ENCODE measurements around the gene SLC19A2. TPM values are rescaled to one million over a fixed set of nuclear protein-coding genes. Genes with fewer than 3 reads are reported as not detected.
"Not testable (repeated sequence)": the region's sequence is repeated elsewhere in the genome, so short reads cannot be mapped to it uniquely, and the experiment has no call there.

The SLC19A2 gene
- total RNA-seq, 1 donor from 2014 or later: 14.1 TPM

- Histone ChIP-seq H3K27ac (ENCODE audit: low read depth, low read length) (no peak overlapping the region), H3K36me3 (ENCODE audit: control insufficient read depth in 3 of 3, insufficient read depth in 3 of 3, low read length in 3 of 3) (no peaks in the 10 kb centered on the region)
Measured at GRCh38 chr1:169510060-169510459, 24.3 kb upstream of the SLC19A2 start.

GRCh38 chr1:169509354-169509753, 23.6 kb upstream of the SLC19A2 start:
- H3K4me1 ChIP-seq (ENCODE audit: control insufficient read depth in 3 of 3, insufficient read depth in 3 of 3, low read length in 3 of 3): peaks cover 5 to 7% (median 7%) of the 10 kb centered on the region in 3 donors
- H3K9ac ChIP-seq (ENCODE audit: low read depth in 1 of 3, low read length in 3 of 3): no peak overlapping the region
- H3K9me3 ChIP-seq (ENCODE audit: control insufficient read depth in 3 of 3, low read length in 3 of 3): no peaks in the 10 kb centered on the region
- no peak overlapping the region for H3K27ac ChIP-seq (ENCODE audit: low read depth, low read length)
- no peaks in the 10 kb centered on the region for H3K27me3 ChIP-seq (ENCODE audit: control insufficient read depth in 3 of 3, insufficient read depth in 3 of 3, low read length in 3 of 3)
- H3K36me3 ChIP-seq (ENCODE audit: control insufficient read depth in 3 of 3, insufficient read depth in 3 of 3, low read length in 3 of 3): no peaks in the 10 kb centered on the region
- no peak overlapping the region for H3K4me3 ChIP-seq (ENCODE audit: low read length in 3 of 3)

More at GRCh38 chr1:169510060-169510459, 24.3 kb upstream of the SLC19A2 start:
- H3K4me1 ChIP-seq (ENCODE audit: control insufficient read depth in 3 of 3, insufficient read depth in 3 of 3, low read length in 3 of 3): peaks cover 5 to 7% (median 7%) of the 10 kb centered on the region in 3 donors
- H3K9ac ChIP-seq (ENCODE audit: low read depth in 1 of 3, low read length in 3 of 3): no peak overlapping the region
- H3K4me3 ChIP-seq (ENCODE audit: low read length in 3 of 3): no peak overlapping the region
- no peaks in the 10 kb centered on the region for H3K9me3 ChIP-seq (ENCODE audit: control insufficient read depth in 3 of 3, low read length in 3 of 3)
- no peaks in the 10 kb centered on the region for H3K27me3 ChIP-seq (ENCODE audit: control insufficient read depth in 3 of 3, insufficient read depth in 3 of 3, low read length in 3 of 3)

- Histone ChIP-seq H3K9ac (ENCODE audit: low read depth in 1 of 3, low read length in 3 of 3) (no peak overlapping the region), H3K9me3 (ENCODE audit: control insufficient read depth in 3 of 3, low read length in 3 of 3) (no peaks in the 10 kb centered on the region), H3K4me1 (ENCODE audit: control insufficient read depth in 3 of 3, insufficient read depth in 3 of 3, low read length in 3 of 3) (peaks cover 5 to 7% (median 7%) of the 10 kb centered on the region in 3 donors), H3K4me3 (ENCODE audit: low read length in 3 of 3) (no peak overlapping the region), H3K36me3 (ENCODE audit: control insufficient read depth in 3 of 3, insufficient read depth in 3 of 3, low read length in 3 of 3) (no peaks in the 10 kb centered on the region), H3K27me3 (ENCODE audit: control insufficient read depth in 3 of 3, insufficient read depth in 3 of 3, low read length in 3 of 3) (no peaks in the 10 kb centered on the region), H3K27ac (ENCODE audit: low read depth, low read length) (no peak overlapping the region)
Measured at GRCh38 chr1:169508432-169509338, 22.9 kb upstream of the SLC19A2 start.

GRCh38 chr1:169507413-169507812, 21.7 kb upstream of the SLC19A2 start:
- peaks cover 5 to 7% (median 7%) of the 10 kb centered on the region in 3 donors for H3K4me1 ChIP-seq (ENCODE audit: control insufficient read depth in 3 of 3, insufficient read depth in 3 of 3, low read length in 3 of 3)

GRCh38 chr1:169503601-169504000, 17.9 kb upstream of the SLC19A2 start:
- not testable (repeated sequence) for H3K36me3 ChIP-seq (ENCODE audit: control insufficient read depth in 3 of 3, insufficient read depth in 3 of 3, low read length in 3 of 3); H3K4me1 ChIP-seq (ENCODE audit: control insufficient read depth in 3 of 3, insufficient read depth in 3 of 3, low read length in 3 of 3); H3K4me3 ChIP-seq (ENCODE audit: low read length in 3 of 3); H3K27ac ChIP-seq (ENCODE audit: low read depth, low read length); H3K27me3 ChIP-seq (ENCODE audit: control insufficient read depth in 3 of 3, insufficient read depth in 3 of 3, low read length in 3 of 3); H3K9me3 ChIP-seq (ENCODE audit: control insufficient read depth in 3 of 3, low read length in 3 of 3); H3K9ac ChIP-seq (ENCODE audit: low read depth in 1 of 3, low read length in 3 of 3)

More at GRCh38 chr1:169507413-169507812, 21.7 kb upstream of the SLC19A2 start:
- no peak overlapping the region for H3K27ac ChIP-seq (ENCODE audit: low read depth, low read length)
- H3K4me3 ChIP-seq (ENCODE audit: low read length in 3 of 3): no peak overlapping the region
- H3K36me3 ChIP-seq (ENCODE audit: control insufficient read depth in 3 of 3, insufficient read depth in 3 of 3, low read length in 3 of 3): no peaks in the 10 kb centered on the region
- no peak overlapping the region for H3K9ac ChIP-seq (ENCODE audit: low read depth in 1 of 3, low read length in 3 of 3)
- no peaks in the 10 kb centered on the region for H3K27me3 ChIP-seq (ENCODE audit: control insufficient read depth in 3 of 3, insufficient read depth in 3 of 3, low read length in 3 of 3)
- no peaks in the 10 kb centered on the region for H3K9me3 ChIP-seq (ENCODE audit: control insufficient read depth in 3 of 3, low read length in 3 of 3)

- H3K9ac ChIP-seq (ENCODE audit: low read depth in 1 of 3, low read length in 3 of 3): no peak overlapping the region
- no peaks in the 10 kb centered on the region for H3K9me3 ChIP-seq (ENCODE audit: control insufficient read depth in 3 of 3, low read length in 3 of 3)
- no peak overlapping the region for H3K27ac ChIP-seq (ENCODE audit: low read depth, low read length)
- no peaks in the 10 kb centered on the region for H3K4me1 ChIP-seq (ENCODE audit: control insufficient read depth in 3 of 3, insufficient read depth in 3 of 3, low read length in 3 of 3)
- no peaks in the 10 kb centered on the region for H3K36me3 ChIP-seq (ENCODE audit: control insufficient read depth in 3 of 3, insufficient read depth in 3 of 3, low read length in 3 of 3)
- H3K4me3 ChIP-seq (ENCODE audit: low read length in 3 of 3): no peak overlapping the region
- H3K27me3 ChIP-seq (ENCODE audit: control insufficient read depth in 3 of 3, insufficient read depth in 3 of 3, low read length in 3 of 3): no peaks in the 10 kb centered on the region
Measured at GRCh38 chr1:169499807-169500206, 14.1 kb upstream of the SLC19A2 start.

GRCh38 chr1:169497317-169497716, 11.6 kb upstream of the SLC19A2 start:
- Histone ChIP-seq H3K36me3 (ENCODE audit: control insufficient read depth in 3 of 3, insufficient read depth in 3 of 3, low read length in 3 of 3) (no peaks in the 10 kb centered on the region), H3K9ac (ENCODE audit: low read depth in 1 of 3, low read length in 3 of 3) (no peak overlapping the region), H3K27me3 (ENCODE audit: control insufficient read depth in 3 of 3, insufficient read depth in 3 of 3, low read length in 3 of 3) (no peaks in the 10 kb centered on the region), H3K9me3 (ENCODE audit: control insufficient read depth in 3 of 3, low read length in 3 of 3) (no peaks in the 10 kb centered on the region), H3K4me3 (ENCODE audit: low read length in 3 of 3) (no peak overlapping the region), H3K27ac (ENCODE audit: low read depth, low read length) (no peak overlapping the region), H3K4me1 (ENCODE audit: control insufficient read depth in 3 of 3, insufficient read depth in 3 of 3, low read length in 3 of 3) (no peaks in the 10 kb centered on the region)

GRCh38 chr1:169495916-169496315, 10.2 kb upstream of the SLC19A2 start:
- H3K27me3 ChIP-seq (ENCODE audit: control insufficient read depth in 3 of 3, insufficient read depth in 3 of 3, low read length in 3 of 3): no peaks in the 10 kb centered on the region
- H3K4me3 ChIP-seq (ENCODE audit: low read length in 3 of 3): no peak overlapping the region
- H3K4me1 ChIP-seq (ENCODE audit: control insufficient read depth in 3 of 3, insufficient read depth in 3 of 3, low read length in 3 of 3): no peaks in the 10 kb centered on the region
- no peaks in the 10 kb centered on the region for H3K36me3 ChIP-seq (ENCODE audit: control insufficient read depth in 3 of 3, insufficient read depth in 3 of 3, low read length in 3 of 3)
- H3K27ac ChIP-seq (ENCODE audit: low read depth, low read length): no peak overlapping the region
- no peaks in the 10 kb centered on the region for H3K9me3 ChIP-seq (ENCODE audit: control insufficient read depth in 3 of 3, low read length in 3 of 3)
- H3K9ac ChIP-seq (ENCODE audit: low read depth in 1 of 3, low read length in 3 of 3): no peak overlapping the region

GRCh38 chr1:169495046-169495775, 9.5 kb upstream of the SLC19A2 start:
- Histone ChIP-seq H3K27me3 (ENCODE audit: control insufficient read depth in 3 of 3, insufficient read depth in 3 of 3, low read length in 3 of 3) (no peaks in the 10 kb centered on the region), H3K4me1 (ENCODE audit: control insufficient read depth in 3 of 3, insufficient read depth in 3 of 3, low read length in 3 of 3) (no peaks in the 10 kb centered on the region), H3K27ac (ENCODE audit: low read depth, low read length) (no peak overlapping the region), H3K36me3 (ENCODE audit: control insufficient read depth in 3 of 3, insufficient read depth in 3 of 3, low read length in 3 of 3) (no peaks in the 10 kb centered on the region), H3K9me3 (ENCODE audit: control insufficient read depth in 3 of 3, low read length in 3 of 3) (no peaks in the 10 kb centered on the region), H3K9ac (ENCODE audit: low read depth in 1 of 3, low read length in 3 of 3) (no peak overlapping the region), H3K4me3 (ENCODE audit: low read length in 3 of 3) (no peak overlapping the region)

GRCh38 chr1:169494343-169494742, 8.6 kb upstream of the SLC19A2 start:
- H3K4me1 ChIP-seq (ENCODE audit: control insufficient read depth in 3 of 3, insufficient read depth in 3 of 3, low read length in 3 of 3): no peaks in the 10 kb centered on the region
- H3K4me3 ChIP-seq (ENCODE audit: low read length in 3 of 3): no peak overlapping the region
- no peaks in the 10 kb centered on the region for H3K9me3 ChIP-seq (ENCODE audit: control insufficient read depth in 3 of 3, low read length in 3 of 3)
- H3K36me3 ChIP-seq (ENCODE audit: control insufficient read depth in 3 of 3, insufficient read depth in 3 of 3, low read length in 3 of 3): no peaks in the 10 kb centered on the region
- no peak overlapping the region for H3K9ac ChIP-seq (ENCODE audit: low read depth in 1 of 3, low read length in 3 of 3)
- H3K27ac ChIP-seq (ENCODE audit: low read depth, low read length): no peak overlapping the region
- H3K27me3 ChIP-seq (ENCODE audit: control insufficient read depth in 3 of 3, insufficient read depth in 3 of 3, low read length in 3 of 3): no peaks in the 10 kb centered on the region

Measured in skeletal muscle tissue (tissue), 4 donors.